DOHH2 (cell line): Measurements from ENCODE around the gene MCF2L.
"Not testable (repeated sequence)": the region's sequence is repeated elsewhere in the genome, so short reads cannot be mapped to it uniquely, and the experiment has no call there.

Experiments used
- H3F3A ChIP-seq: fragments of 200-600 bp; sonication (generic), shearing (Covaris generic); 2 replicates; pipeline ENCODE4 v1.6.0; 2016; ENCODE audit warnings: antibody characterized with exemption, mild to moderate bottlenecking; ENCODE audit not compliant: control insufficient read depth, insufficient read depth
- H3K27ac ChIP-seq: fragments of 200-600 bp; sonication (generic); 2 replicates; pipeline ENCODE4 v1.5.1; 2014; ENCODE audit warnings: low read depth, mild to moderate bottlenecking, low read length, moderate library complexity
- H3K27me3 ChIP-seq: fragments of 200-600 bp; sonication (generic); 2 replicates; pipeline ENCODE4 v1.6.1; 2014; ENCODE audit warnings: mild to moderate bottlenecking, low read length, mixed read lengths; ENCODE audit not compliant: control insufficient read depth
- H3K36me3 ChIP-seq: fragments of 200-600 bp; sonication (generic); 2 replicates; pipeline ENCODE4 v1.6.1; 2014; ENCODE audit warnings: mild to moderate bottlenecking, low read length, moderate library complexity, mixed read lengths; ENCODE audit not compliant: control insufficient read depth
- H3K4me1 ChIP-seq: fragments of 200-600 bp; sonication (generic); 2 replicates; pipeline ENCODE4 v1.6.1; 2014; ENCODE audit warnings: mild to moderate bottlenecking, low read length, mixed read lengths; ENCODE audit not compliant: control insufficient read depth
- H3K4me2 ChIP-seq: fragments of 200-600 bp; sonication (generic); 2 replicates; pipeline ENCODE4 v1.6.0; 2014; ENCODE audit warnings: mild to moderate bottlenecking, low read length, moderate library complexity
- H3K4me3 ChIP-seq: fragments of 200-600 bp; sonication (generic); 2 replicates; pipeline ENCODE4 v1.5.1; 2014; ENCODE audit warnings: mild to moderate bottlenecking, low read length, mixed read lengths
- H3K79me2 ChIP-seq: fragments of 200-600 bp; sonication (generic); 2 replicates; pipeline ENCODE4 v1.6.1; 2014; ENCODE audit warnings: mild to moderate bottlenecking, low read length, mixed read lengths; ENCODE audit not compliant: control insufficient read depth
- H3K9me2 ChIP-seq: fragments of 200-600 bp; sonication (generic); replicated peaks from 2 replicates; pipeline ENCODE4 v1.6.1; 2014; ENCODE audit warnings: mild to moderate bottlenecking, low read length, mixed read lengths; ENCODE audit not compliant: control insufficient read depth
- H3K9me3 ChIP-seq: fragments of 200-600 bp; sonication (generic); 2 replicates; pipeline ENCODE4 v1.6.1; 2014; ENCODE audit warnings: antibody characterized with exemption, low read length, mixed read lengths; ENCODE audit not compliant: control insufficient read depth, insufficient read depth
- H4K20me1 ChIP-seq: fragments of 200-600 bp; sonication (generic); 2 replicates; pipeline ENCODE4 v1.6.0; 2014; ENCODE audit warnings: low read depth, mild to moderate bottlenecking, antibody characterized with exemption, low read length, moderate library complexity; ENCODE audit not compliant: control insufficient read depth, insufficient read depth
- CTCF ChIP-seq: fragments of 200-600 bp; sonication (generic); IDR thresholded peaks from one replicate; pipeline ENCODE4 v1.5.1; 2014; ENCODE audit warnings: antibody characterized with exemption, mild to moderate bottlenecking, low read depth, low read length; ENCODE audit not compliant: poor library complexity, severe bottlenecking
- EZH2phosphoT487 ChIP-seq: fragments of 200-600 bp; sonication (generic); IDR thresholded peaks from 2 replicates; pipeline ENCODE4 v1.6.1; 2017; ENCODE audit warnings: borderline replicate concordance, mild to moderate bottlenecking, antibody characterized with exemption, low read length, moderate library complexity, mixed read lengths

MCF2L gene

GRCh38 chr13:113028336-113029060 lies 59.5 kb downstream of the MCF2L start:
- Histone ChIP-seq H3K4me1 (no peaks in the 10 kb centered on the region), H3F3A (no peaks in the 10 kb centered on the region), H3K4me3 (no peak overlapping the region), H3K27me3 (no peaks in the 10 kb centered on the region), H3K27ac (no peak overlapping the region), H3K79me2 (no peaks in the 10 kb centered on the region), H3K9me2 (no peaks in the 10 kb centered on the region), H4K20me1 (no peaks in the 10 kb centered on the region), H3K4me2 (no peak overlapping the region), H3K36me3 (no peaks in the 10 kb centered on the region), H3K9me3 (peaks cover 10% of the 10 kb centered on the region)
- TF ChIP-seq CTCF (no peak), EZH2phosphoT487 (no peak)

- H3F3A ChIP-seq = no peaks in the 10 kb centered on the region
- TF ChIP-seq EZH2phosphoT487 (no peak), CTCF (no peak)
- H3K27ac ChIP-seq = no peak overlapping the region
- no peaks in the 10 kb centered on the region for H3K9me2 ChIP-seq
- no peaks in the 10 kb centered on the region for H3K27me3 ChIP-seq
- H3K9me3 ChIP-seq = peaks cover 14% of the 10 kb centered on the region
- H3K4me1 ChIP-seq = no peaks in the 10 kb centered on the region
- H3K36me3 ChIP-seq = no peaks in the 10 kb centered on the region
- H3K4me3 ChIP-seq = no peak overlapping the region
- no peak overlapping the region for H3K4me2 ChIP-seq
- H3K79me2 ChIP-seq = no peaks in the 10 kb centered on the region
- no peaks in the 10 kb centered on the region for H4K20me1 ChIP-seq
These were observed 60.0 kb downstream of the MCF2L start for GRCh38 chr13:113029061-113029445.

GRCh38 chr13:113029487-113030258 lies 60.7 kb downstream of the MCF2L start:
- H3K9me2 ChIP-seq = no peaks in the 10 kb centered on the region
- no peak overlapping the region for H3K4me2 ChIP-seq
- H3K27me3 ChIP-seq = no peaks in the 10 kb centered on the region
- no peaks in the 10 kb centered on the region for H3F3A ChIP-seq
- H3K4me3 ChIP-seq = no peak overlapping the region
- TF ChIP-seq EZH2phosphoT487 (no peak), CTCF (peak; percentile 98)
- H3K4me1 ChIP-seq = no peaks in the 10 kb centered on the region
- H3K79me2 ChIP-seq = no peaks in the 10 kb centered on the region
- no peak overlapping the region for H3K27ac ChIP-seq
- peaks cover 16% of the 10 kb centered on the region for H3K9me3 ChIP-seq
- H3K36me3 ChIP-seq = no peaks in the 10 kb centered on the region
- no peaks in the 10 kb centered on the region for H4K20me1 ChIP-seq

GRCh38 chr13:113030259-113030640 lies 61.2 kb downstream of the MCF2L start:
- not testable (repeated sequence) for H3K9me2 ChIP-seq, H3K4me2 ChIP-seq, H3K36me3 ChIP-seq, H3K27me3 ChIP-seq, H3K4me1 ChIP-seq, H3K4me3 ChIP-seq, H3K27ac ChIP-seq, H4K20me1 ChIP-seq, H3K79me2 ChIP-seq, H3F3A ChIP-seq
- H3K9me3 ChIP-seq = peaks cover 17% of the 10 kb centered on the region
